Fibroblast of skin of back (primary cell): ENCODE data around the gene RABGEF1.
"Not testable (repeated sequence)": the region's sequence is repeated elsewhere in the genome, so short reads cannot be mapped to it uniquely, and the experiment has no call there.

Source experiments
- DNase-seq: peaks from one replicate; pipeline ENCODE4 v3.0.0-alpha.2; 2013

RABGEF1 gene

DNA sequence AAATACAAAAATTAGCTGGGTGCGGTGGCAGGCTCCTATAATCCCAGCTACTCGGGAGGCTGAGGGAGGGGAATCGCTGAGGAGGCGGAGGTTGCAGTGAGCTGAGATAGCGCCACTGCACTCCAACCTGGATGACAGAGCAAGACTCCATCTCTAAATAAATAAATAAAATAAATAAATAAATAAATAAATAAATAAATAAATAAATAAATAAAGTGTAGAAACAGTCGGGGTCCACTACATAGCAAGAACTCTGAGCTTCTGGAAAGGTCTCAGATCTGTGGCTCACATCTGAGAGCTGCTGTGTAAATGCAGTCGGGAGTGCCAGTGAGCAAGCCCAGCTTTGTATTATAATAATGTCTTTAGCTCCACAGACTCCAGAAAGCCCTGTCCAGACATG, 76.1 kb downstream of the RABGEF1 start:
- DNase-seq = not testable (repeated sequence)

GRCh38 chr7:66817208-66817795, 76.8 kb downstream of the RABGEF1 start:
- not testable (repeated sequence) for DNase-seq

DNA sequence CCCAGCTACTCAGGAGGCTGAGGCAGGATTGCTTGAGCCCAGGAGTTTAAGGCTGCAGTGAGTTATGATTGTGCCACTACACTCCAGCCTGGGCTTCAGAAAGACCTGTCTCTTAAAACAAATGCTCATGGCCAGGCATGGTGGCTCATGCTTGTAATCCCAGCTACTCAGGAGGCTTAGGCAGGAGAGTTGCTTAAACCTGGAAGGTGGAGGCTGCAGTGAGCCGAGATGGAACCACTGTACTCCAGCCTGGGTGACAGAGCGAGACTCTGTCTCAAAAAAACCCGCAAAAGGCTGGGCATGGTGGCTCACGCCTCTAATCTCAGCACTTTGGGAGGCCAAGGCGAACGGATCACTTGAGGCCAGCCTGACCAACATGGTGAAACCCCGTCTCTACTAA, 77.4 kb downstream of the RABGEF1 start:
- not testable (repeated sequence) for DNase-seq

DNA sequence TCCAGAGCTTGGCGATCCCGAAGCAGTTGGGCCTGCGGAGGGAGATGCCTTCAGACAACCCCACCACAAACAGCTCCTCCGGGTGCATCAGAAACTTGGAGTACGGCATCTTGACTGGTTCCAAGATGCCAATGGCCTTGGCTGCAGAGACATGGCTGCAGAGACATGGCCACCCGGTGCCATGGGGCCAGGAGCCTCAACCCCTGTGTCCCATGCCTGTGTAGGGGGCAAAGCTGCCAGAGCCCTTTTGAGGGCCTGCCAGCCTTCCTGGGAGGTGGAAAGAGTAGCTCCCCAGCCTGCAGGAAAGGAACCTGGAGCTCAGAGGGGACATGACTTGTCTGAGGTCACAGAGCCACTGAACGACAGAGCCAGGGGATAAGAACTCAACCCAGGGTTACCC, 83.5 kb downstream of the RABGEF1 start:
- DNase-seq = no peak

DNA sequence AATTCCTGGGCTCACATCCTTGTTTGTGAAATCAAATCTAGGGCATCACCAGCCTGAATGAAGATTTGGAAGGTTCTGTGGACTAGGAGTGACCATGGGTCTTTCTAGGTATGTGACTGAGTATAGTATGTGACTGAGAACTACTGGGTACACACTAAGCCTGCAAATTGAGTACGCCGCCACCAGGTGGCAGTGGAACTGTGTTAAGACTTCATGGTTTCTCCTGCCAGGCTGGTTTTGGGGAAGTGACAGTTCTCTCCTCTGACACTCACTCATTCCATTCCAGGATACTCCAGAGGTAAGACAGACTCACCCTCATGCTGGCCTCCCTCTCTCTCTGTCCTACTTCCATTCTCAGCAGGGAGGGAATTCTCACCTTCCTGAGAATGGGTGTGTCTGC, 85.0 kb downstream of the RABGEF1 start:
- DNase-seq = peak; percentile 16

DNA sequence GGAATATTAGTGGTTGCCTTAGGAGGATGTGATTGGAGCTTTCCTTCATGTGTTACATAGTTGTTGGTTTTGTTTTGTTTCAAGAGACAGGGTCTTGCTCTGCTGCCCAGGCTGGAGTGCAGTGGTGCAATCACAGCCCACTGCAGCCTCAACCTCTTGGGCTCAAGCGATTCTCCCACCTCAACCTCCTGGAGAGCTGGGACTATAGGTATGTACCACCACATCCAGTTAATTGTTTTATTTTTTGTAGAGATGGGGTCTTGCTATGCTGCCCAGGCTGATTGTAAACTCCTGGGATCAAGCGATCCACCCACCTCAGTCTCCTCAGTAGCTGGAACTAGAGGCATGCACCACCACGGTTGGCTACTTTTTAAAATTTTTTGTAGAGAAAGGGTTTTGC, 86.1 kb downstream of the RABGEF1 start:
- DNase-seq = no peak

GRCh38 chr7:66830976-66831375, 90.4 kb downstream of the RABGEF1 start:
- DNase-seq = not testable (repeated sequence)

DNA sequence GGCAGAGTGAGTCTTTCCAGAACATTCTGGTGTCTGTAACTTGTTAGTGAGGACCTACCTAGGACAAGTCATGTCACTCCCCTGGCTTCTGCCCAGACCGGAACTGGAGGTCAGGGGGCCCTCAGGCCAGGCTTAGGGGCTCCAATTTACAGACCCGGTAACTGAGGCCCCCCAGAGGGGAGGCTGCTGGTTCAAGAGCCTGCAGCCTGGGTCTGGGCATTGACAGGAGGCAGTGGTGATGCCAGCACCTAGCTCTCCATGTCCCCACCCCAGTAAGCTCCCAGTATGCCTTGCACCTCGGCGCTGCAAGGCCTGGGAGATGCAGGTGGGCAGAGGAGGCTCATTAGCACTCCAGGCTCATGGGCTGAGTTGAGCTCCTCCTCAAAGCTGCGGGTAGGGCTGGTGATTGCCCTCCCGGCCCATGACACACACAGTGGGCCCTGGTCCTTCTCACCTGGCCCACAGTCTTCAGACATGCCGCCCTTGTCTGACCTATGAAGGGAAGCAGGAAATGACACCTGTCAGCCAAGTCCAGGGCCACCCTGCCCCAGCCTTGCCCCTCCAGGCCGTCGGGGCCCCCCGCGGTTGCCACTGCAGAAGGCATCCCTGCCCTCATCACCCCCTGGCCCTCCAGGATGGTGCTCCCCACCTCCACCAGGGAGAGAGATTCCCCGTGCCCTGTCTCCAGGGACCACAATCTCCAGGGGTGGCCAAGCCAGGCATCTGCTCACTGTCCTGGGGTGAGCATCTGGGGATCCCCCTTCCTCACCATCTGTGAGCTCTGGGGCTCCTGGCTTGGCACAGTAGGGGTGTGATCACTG, 92.2 kb downstream of the RABGEF1 start:
- no peak for DNase-seq

DNA sequence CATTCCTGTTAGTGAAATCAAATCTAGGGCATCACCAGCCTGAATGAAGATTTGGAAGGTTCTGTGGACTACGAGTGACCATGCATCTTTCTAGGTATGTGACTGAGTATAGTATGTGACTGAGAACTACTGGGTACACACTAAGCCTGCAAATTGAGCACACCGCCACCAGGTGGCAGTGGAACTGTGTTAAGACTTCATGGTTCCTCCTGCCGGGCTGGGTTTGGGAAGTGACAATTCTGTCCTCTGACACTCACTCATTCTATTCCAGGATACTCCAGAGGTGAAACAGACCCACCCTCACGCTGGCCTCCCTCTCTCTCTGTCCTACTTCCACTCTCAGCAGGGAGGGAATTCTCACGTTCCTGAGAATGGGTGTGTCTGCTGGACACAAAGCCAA, 96.5 kb downstream of the RABGEF1 start:
- DNase-seq = peak; percentile 18

GRCh38 chr7:66837661-66838060, 97.1 kb downstream of the RABGEF1 start:
- DNase-seq = no peak

- DNase-seq = no peak
These were observed 99.3 kb downstream of the RABGEF1 start for GRCh38 chr7:66839814-66840213.

GRCh38 chr7:66840316-66840715, 99.8 kb downstream of the RABGEF1 start:
- no peak for DNase-seq

DNA sequence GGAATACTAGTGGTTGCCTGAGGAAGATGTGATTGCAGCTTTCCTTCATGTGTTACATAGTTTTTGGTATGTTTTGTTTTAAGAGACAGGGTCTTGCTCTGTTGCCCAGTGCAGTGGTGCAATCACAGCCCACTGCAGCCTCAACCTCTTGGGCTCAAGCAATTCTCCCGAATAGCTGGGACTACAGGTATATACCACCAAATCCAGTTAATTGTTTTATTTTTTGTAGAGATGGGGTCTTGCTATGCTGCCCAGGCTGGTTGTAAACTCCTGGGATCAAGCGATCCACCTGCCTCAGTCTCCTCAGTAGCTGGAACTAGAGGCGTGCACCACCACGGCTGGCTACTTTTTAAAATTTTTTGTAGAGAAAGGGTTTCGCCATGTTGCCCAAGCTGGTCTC, 101.4 kb downstream of the RABGEF1 start:
- DNase-seq = no peak

GRCh38 chr7:66843492-66843891, 103.0 kb downstream of the RABGEF1 start:
- not testable (repeated sequence) for DNase-seq

DNA sequence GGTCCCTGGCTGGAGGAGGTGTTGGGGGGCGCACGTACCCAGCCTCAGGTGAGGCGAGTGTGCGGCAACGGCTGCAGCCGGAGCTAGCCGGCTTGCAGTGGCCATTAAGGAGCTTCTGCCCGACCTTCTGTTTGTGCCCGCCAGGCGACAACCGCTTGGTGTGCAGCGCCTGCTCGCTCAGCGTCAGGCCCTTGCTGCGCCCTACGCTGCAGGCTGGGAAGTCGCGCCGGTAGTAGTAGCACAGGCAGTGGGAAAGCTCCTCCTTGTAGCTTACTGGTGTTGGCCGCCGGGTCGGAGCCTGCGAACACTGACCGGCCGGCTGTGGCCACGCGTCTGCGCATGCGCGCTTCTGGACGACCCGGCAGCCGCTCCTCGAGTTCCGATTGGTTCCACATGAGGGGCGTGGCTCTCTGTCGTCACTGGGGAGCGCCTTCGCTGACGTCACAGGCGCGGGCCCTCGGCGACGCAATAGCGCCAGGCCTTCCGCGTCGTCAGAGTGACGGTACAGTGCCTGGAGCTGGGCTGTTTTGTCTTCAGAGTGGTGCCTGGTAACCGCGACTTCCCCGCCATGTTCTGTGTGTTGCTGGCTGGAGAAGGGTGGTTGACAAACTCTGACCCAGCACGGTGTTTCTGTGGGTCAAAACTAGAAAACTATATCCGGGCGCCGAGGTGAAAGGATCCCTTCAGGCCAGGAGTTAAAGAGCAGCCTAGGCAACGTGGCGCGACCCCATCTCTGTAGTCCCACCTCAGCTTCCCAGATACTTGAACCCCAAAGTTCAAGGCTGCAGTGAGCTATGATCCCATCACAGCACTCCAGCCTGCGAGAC, 104.2 kb downstream of the RABGEF1 start:
- DNase-seq = peak; percentile 97

GRCh38 chr7:66845379-66846095, 105.0 kb downstream of the RABGEF1 start:
- DNase-seq = no peak

GRCh38 chr7:66846096-66846445, 105.5 kb downstream of the RABGEF1 start:
- DNase-seq = not testable (repeated sequence)

GRCh38 chr7:66847523-66847855, 107.0 kb downstream of the RABGEF1 start:
- not testable (repeated sequence) for DNase-seq

DNA sequence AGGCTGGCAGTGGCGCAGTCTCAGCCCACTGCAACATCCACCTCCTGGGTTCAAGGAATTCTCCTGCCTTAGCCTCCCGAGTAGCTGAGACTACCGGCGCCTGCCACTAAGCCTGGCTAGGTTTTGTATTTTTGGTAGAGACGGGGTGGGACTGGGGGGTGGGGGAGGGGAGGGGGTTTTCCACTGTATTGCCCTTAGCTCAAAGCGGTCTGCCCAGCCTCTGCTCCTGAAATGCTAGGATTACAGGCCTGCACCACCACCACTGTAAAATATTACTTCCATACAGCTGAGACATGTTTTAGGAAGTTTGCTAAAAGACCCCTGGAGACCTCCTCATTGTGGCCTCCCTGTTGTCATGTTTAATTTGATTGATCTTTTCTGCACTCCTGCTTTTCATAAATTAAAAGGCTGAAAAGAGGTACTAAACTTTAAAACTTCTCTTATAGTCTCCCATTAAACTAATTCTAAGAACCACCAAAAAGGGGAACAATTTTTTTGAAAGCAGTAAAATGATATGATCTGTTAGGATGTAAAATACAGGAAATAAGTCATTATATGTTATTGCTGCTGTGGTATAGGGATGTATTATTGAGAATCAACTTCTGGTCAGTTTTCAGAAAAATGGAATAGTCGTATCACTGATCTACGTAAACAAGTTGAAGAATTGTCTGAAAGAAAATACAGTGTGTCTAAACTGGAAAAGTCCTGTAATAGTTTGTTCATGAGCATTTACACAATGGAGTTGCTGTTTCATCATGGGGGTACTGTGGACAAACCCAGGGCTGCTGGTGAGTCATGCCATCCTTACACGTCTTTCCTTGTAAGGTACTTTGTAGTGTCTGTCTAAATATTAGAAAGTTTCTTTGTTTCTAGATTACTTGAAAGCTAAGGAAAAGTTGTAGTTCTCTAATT, 107.6 kb downstream of the RABGEF1 start:
- peak; percentile 56 for DNase-seq

- no peak for DNase-seq
These were observed 118.8 kb downstream of the RABGEF1 start for GRCh38 chr7:66859339-66859738.

DNA sequence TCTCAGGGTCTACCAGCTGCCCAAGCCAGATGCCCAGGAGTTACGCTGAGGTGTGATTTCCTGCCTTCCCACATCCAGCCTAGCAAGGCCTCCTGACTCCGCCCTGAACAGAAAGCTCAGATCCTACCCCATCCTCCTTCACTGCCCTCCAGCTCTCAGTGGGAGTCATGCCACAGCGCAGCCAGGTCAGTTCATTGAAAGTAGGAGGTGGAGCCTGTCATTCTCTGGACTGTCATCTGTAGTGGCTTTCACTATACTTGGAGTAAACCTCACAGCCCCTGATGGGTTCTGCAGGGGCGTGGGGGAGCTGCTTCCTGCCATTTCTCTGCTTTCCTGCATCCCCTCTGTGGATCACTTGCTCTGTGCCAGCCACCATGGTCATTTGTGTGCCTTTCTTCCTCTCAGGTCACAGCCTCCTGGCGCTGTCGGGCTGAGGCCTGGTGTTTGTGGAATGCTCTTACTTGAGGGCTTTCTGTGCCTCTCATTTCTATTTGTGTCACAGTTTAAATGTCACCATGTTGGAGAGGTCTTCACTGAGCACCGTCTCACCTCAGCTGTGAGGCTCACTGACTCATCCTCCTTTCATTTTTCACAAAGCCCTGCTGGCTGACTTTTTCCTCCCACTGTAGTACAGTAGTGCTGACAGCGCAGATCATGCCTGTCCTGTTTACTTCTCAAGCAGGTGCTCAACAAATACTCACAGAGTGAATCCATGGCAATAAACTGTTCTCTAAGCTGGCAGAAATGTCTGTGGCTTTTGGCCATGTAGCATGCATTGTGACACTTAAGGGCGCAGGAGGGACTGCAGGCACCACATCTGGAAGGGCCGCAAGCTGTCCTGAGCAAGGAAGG, 119.5 kb downstream of the RABGEF1 start:
- no peak for DNase-seq
